HEK293 (cell line): ENCODE data around the gene LST1.

Experiments used
- CTCF ChIA-PET: fragments of 350-600 bp; formaldehyde crosslinking; extraction: SDS; loops from one replicate; lab custom pipeline; 2021; ENCODE audit warnings: antibody characterized with exemption; lab: Yijun Ruan, JAX
- POLR2A ChIA-PET: fragments of 300-600 bp; formaldehyde crosslinking; extraction: SDS; loops from one replicate; lab custom pipeline; 2020; ENCODE audit warnings: antibody characterized with exemption, inconsistent platforms; lab: Yijun Ruan, JAX
- H3K27ac ChIP-seq: fragments of 200-500 bp; sonication (Bioruptor generic); 2 replicates; pipeline ENCODE4 v1.5.1; 2014; ENCODE audit warnings: low read depth, low read length, control low read depth, inconsistent platforms; ENCODE audit errors: extremely low read depth
- H3K36me3 ChIP-seq, 2 experiments: fragments of 200-500 bp in 1 of 2; sonication (Bioruptor generic) in 1 of 2; 1 replicate in 1 of 2; 2 replicates in 1 of 2; pipeline ENCODE4 v1.5.1; 2014 to 2017; ENCODE audit warnings: inconsistent platforms in 2 of 2, low read length in 2 of 2; ENCODE audit not compliant: control insufficient read depth in 2 of 2, insufficient read depth in 1 of 2
- H3K4me1 ChIP-seq: fragments of 200-500 bp; sonication (Bioruptor generic); 2 replicates; pipeline ENCODE4 v1.5.1; 2014; ENCODE audit warnings: mild to moderate bottlenecking, low read length, inconsistent platforms; ENCODE audit not compliant: control insufficient read depth, insufficient read depth
- H3K4me3 ChIP-seq: 2 replicates; pipeline ENCODE4 v1.5.1; 2011; ENCODE audit warnings: low read depth, mild to moderate bottlenecking, control low read depth, low read length, moderate library complexity
- H3K9me3 ChIP-seq: fragments of 200-500 bp; sonication (Bioruptor generic); 2 replicates; pipeline ENCODE4 v1.5.1; 2014; ENCODE audit warnings: low read depth, low read length, inconsistent platforms; ENCODE audit not compliant: control insufficient read depth, insufficient read depth
- BCL11A ChIP-seq: fragments of 450-650 bp; formaldehyde crosslinking; IDR thresholded peaks from 2 replicates; pipeline ENCODE4 v1.5.1; 2016; ENCODE audit warnings: low read depth, missing biosample characterization, missing genetic modification characterization
- BCL11B ChIP-seq: fragments of 450-650 bp; formaldehyde crosslinking; IDR thresholded peaks from 2 replicates; pipeline ENCODE4 v1.5.1; 2016; ENCODE audit warnings: low read depth, missing biosample characterization, missing genetic modification characterization
- REPIN1 ChIP-seq: fragments of 450-650 bp; formaldehyde crosslinking; IDR thresholded peaks from 2 replicates; pipeline ENCODE4 v1.5.1; 2017; ENCODE audit warnings: missing biosample characterization, missing genetic modification characterization, low read depth
- ZEB2 ChIP-seq: fragments of 450-650 bp; formaldehyde crosslinking; IDR thresholded peaks from 2 replicates; pipeline ENCODE4 v1.5.1; 2016; ENCODE audit warnings: missing biosample characterization, missing genetic modification characterization
- ZNF157 ChIP-seq: fragments of 450-650 bp; formaldehyde crosslinking; IDR thresholded peaks from 2 replicates; pipeline ENCODE4 v1.5.1; 2016; ENCODE audit warnings: missing biosample characterization, missing genetic modification characterization
- ZNF169 ChIP-seq: fragments of 450-650 bp; formaldehyde crosslinking; IDR thresholded peaks from 2 replicates; pipeline ENCODE4 v1.5.1; 2016; ENCODE audit warnings: missing biosample characterization, missing genetic modification characterization
- ZNF266 ChIP-seq: fragments of 450-650 bp; formaldehyde crosslinking; IDR thresholded peaks from 2 replicates; pipeline ENCODE4 v1.5.1; 2016; ENCODE audit warnings: missing biosample characterization, missing genetic modification characterization, low read depth
- ZNF350 ChIP-seq: fragments of 450-650 bp; formaldehyde crosslinking; IDR thresholded peaks from 2 replicates; pipeline ENCODE4 v1.5.0; 2017; ENCODE audit warnings: missing biosample characterization, mild to moderate bottlenecking, missing genetic modification characterization
- ZNF404 ChIP-seq: fragments of 450-650 bp; formaldehyde crosslinking; IDR thresholded peaks from 2 replicates; pipeline ENCODE4 v1.5.1; 2017; ENCODE audit warnings: missing biosample characterization, missing genetic modification characterization
- ZNF416 ChIP-seq: fragments of 450-650 bp; formaldehyde crosslinking; IDR thresholded peaks from 2 replicates; pipeline ENCODE4 v1.5.1; 2016; ENCODE audit warnings: missing biosample characterization, missing genetic modification characterization
- ZNF501 ChIP-seq: fragments of 450-650 bp; formaldehyde crosslinking; IDR thresholded peaks from 2 replicates; pipeline ENCODE4 v1.5.1; 2016; ENCODE audit warnings: missing biosample characterization, missing genetic modification characterization
- ZNF555 ChIP-seq: fragments of 450-650 bp; formaldehyde crosslinking; conservative IDR thresholded peaks from 2 replicates; pipeline ENCODE4 v1.5.1; 2017; ENCODE audit warnings: missing biosample characterization, mild to moderate bottlenecking, missing genetic modification characterization, inconsistent platforms
- ZNF768 ChIP-seq: fragments of 450-650 bp; formaldehyde crosslinking; IDR thresholded peaks from 2 replicates; pipeline ENCODE4 v1.5.1; 2018; ENCODE audit warnings: missing biosample characterization, mild to moderate bottlenecking, missing genetic modification characterization
- ZNF791 ChIP-seq: fragments of 450-650 bp; formaldehyde crosslinking; IDR thresholded peaks from 2 replicates; pipeline ENCODE4 v1.5.1; 2016; ENCODE audit warnings: missing biosample characterization, missing genetic modification characterization
- ZSCAN16 ChIP-seq: fragments of 450-650 bp; formaldehyde crosslinking; IDR thresholded peaks from 2 replicates; pipeline ENCODE4 v1.5.1; 2016; ENCODE audit warnings: missing biosample characterization, missing genetic modification characterization
- TF ChIP-seq, protein P1 (sequence below): fragments of 450-650 bp; formaldehyde crosslinking; IDR thresholded peaks from 2 replicates; pipeline ENCODE4 v1.5.1; 2016; ENCODE audit warnings: missing biosample characterization, missing genetic modification characterization
- TF ChIP-seq, protein P2 (sequence below): fragments of 450-650 bp; formaldehyde crosslinking; IDR thresholded peaks from 2 replicates; pipeline ENCODE4 v1.5.1; 2016; ENCODE audit warnings: missing biosample characterization, missing genetic modification characterization
- TF ChIP-seq, protein P3 (sequence below): fragments of 450-650 bp; formaldehyde crosslinking; IDR thresholded peaks from 2 replicates; pipeline ENCODE4 v1.5.1; 2016; ENCODE audit warnings: missing biosample characterization, missing genetic modification characterization
- TF ChIP-seq, protein P4 (sequence below): fragments of 450-650 bp; formaldehyde crosslinking; IDR thresholded peaks from 2 replicates; pipeline ENCODE4 v1.5.1; 2016; ENCODE audit warnings: missing biosample characterization, missing genetic modification characterization

LST1 gene

DNA sequence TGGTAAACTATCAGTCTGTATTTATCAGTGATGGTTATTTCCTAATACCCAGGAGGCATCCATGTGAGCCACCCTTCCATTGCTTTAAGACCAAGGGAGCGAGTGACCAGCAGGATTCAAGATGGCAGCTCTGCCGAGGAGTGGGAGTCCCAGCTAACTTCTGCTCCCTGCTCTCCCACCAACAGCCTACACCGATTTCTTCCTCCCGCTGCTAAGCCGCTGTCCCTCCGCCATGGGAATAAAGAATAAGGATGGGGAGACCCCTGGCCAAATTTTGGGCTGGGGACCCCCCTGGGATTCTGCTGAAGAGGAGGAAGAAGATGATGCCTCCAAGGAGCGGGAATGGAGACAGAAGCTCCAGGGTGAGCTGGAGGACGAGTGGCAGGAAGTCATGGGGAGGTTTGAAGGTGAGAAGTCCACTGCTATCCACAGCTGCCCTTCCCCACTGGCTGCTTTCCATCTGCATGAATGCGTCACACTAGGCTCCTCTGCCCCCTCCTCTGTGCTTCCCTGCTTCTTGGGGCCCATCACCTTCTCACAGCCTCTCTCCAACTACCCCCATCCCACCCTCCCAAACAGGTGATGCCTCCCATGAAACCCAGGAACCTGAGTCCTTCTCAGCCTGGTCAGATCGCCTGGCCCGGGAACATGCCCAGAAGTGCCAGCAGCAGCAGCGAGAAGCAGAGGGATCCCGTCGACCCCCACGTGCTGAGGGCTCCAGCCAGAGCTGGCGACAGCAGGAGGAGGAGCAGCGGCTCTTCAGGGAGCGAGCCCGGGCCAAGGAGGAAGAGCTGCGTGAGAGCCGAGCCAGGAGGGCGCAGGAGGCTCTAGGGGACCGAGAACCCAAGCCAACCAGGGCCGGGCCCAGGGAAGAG lies 28.4 kb upstream of the LST1 start:
- no peak overlapping the region for H3K4me3 ChIP-seq
- no peaks in the 10 kb centered on the region for H3K9me3 ChIP-seq
- no peaks in the 10 kb centered on the region for H3K4me1 ChIP-seq
- peaks cover 21 to 70% of the 10 kb centered on the region in 2 experiments; a peak in 2 of 3 replicates for H3K36me3 ChIP-seq
- POLR2A ChIA-PET: interaction anchor here (0.7 kb wide), 1 partner anchor 11 kb away, joined by 3 read pairs; the partner anchor contains the start of gene ATP6V1G2
- TF ChIP-seq, protein P1, sequence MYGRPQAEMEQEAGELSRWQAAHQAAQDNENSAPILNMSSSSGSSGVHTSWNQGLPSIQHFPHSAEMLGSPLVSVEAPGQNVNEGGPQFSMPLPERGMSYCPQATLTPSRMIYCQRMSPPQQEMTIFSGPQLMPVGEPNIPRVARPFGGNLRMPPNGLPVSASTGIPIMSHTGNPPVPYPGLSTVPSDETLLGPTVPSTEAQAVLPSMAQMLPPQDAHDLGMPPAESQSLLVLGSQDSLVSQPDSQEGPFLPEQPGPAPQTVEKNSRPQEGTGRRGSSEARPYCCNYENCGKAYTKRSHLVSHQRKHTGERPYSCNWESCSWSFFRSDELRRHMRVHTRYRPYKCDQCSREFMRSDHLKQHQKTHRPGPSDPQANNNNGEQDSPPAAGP (tag by site-specific recombination): no peak
- TF ChIP-seq ZEB2 (no peak), BCL11B (tag by site-specific recombination) (no peak), ZNF768 (tag by site-specific recombination) (no peak), ZNF169 (tag by site-specific recombination) (no peak), ZNF501 (tag by site-specific recombination) (no peak), ZNF350 (tag by site-specific recombination) (no peak), ZSCAN16 (tag by site-specific recombination) (no peak)
- TF ChIP-seq, protein P2, sequence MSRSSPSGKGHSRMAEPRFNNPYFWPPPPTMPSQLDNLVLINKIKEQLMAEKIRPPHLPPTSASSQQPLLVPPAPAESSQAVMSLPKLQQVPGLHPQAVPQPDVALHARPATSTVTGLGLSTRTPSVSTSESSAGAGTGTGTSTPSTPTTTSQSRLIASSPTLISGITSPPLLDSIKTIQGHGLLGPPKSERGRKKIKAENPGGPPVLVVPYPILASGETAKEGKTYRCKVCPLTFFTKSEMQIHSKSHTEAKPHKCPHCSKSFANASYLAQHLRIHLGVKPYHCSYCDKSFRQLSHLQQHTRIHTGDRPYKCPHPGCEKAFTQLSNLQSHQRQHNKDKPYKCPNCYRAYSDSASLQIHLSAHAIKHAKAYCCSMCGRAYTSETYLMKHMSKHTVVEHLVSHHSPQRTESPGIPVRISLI (tag by site-specific recombination): no peak
- TF ChIP-seq, protein P3, sequence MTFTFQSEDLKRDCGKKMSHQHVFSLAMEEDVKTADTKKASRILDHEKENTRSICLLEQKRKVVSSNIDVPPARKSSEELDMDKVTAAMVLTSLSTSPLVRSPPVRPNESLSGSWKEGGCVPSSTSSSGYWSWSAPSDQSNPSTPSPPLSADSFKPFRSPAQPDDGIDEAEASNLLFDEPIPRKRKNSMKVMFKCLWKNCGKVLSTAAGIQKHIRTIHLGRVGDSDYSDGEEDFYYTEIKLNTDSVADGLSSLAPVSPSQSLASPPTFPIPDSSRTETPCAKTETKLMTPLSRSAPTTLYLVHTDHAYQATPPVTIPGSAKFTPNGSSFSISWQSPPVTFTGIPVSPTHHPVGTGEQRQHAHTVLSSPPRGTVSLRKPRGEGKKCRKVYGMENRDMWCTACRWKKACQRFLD (tag by site-specific recombination): no peak
- TF ChIP-seq, protein P4, sequence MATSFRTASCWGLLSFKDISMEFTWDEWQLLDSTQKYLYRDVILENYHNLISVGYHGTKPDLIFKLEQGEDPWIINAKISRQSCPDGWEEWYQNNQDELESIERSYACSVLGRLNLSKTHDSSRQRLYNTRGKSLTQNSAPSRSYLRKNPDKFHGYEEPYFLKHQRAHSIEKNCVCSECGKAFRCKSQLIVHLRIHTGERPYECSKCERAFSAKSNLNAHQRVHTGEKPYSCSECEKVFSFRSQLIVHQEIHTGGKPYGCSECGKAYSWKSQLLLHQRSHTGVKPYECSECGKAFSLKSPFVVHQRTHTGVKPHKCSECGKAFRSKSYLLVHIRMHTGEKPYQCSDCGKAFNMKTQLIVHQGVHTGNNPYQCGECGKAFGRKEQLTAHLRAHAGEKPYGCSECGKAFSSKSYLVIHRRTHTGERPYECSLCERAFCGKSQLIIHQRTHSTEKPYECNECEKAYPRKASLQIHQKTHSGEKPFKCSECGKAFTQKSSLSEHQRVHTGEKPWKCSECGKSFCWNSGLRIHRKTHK: no peak
- H3K27ac ChIP-seq: no peak overlapping the region
- CTCF ChIA-PET: interaction anchor here (0.6 to 4.1 kb wide), 6 partner anchors 9 to 64 kb away, joined by 3 to 29 read pairs (median 6); no protein-coding TSS in a partner anchor

DNA sequence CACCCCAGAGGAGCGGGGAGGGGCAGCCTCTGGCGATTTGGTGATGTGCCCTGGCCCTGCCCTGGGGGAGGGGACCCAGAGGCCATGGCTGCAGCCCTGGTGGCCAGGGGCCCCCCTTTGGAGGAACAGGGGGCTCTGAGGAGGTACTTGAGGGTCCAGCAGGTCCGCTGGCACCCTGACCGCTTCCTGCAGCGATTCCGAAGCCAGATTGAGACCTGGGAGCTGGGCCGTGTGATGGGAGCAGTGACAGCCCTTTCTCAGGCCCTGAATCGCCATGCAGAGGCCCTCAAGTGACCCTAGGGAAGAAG lies 27.8 kb upstream of the LST1 start:
- peaks cover 17 to 67% of the 10 kb centered on the region in 2 experiments; a peak in 2 of 3 replicates for H3K36me3 ChIP-seq
- H3K4me3 ChIP-seq: no peak overlapping the region
- H3K4me1 ChIP-seq: no peaks in the 10 kb centered on the region
- TF ChIP-seq ZNF157 (tag by site-specific recombination) (no peak), ZNF416 (tag by site-specific recombination) (no peak), ZNF266 (tag by site-specific recombination) (no peak), REPIN1 (no peak), ZNF404 (tag by site-specific recombination) (no peak), ZNF791 (no peak), BCL11A (no peak), ZNF555 (no peak)
- ChIA-PET CTCF (interaction anchor here (1.4 to 4.1 kb wide), 3 partner anchors 38 to 65 kb away, joined by 3 to 29 read pairs (median 8); no protein-coding TSS in a partner anchor), POLR2A (no interaction called here)
- no peaks in the 10 kb centered on the region for H3K9me3 ChIP-seq
- no peak overlapping the region for H3K27ac ChIP-seq
